ENCODE results near the gene CYP19A1.
"Not testable (repeated sequence)": the region's sequence is repeated elsewhere in the genome, so short reads cannot be mapped to it uniquely, and the experiment has no call there.

Gene CYP19A1

DNA sequence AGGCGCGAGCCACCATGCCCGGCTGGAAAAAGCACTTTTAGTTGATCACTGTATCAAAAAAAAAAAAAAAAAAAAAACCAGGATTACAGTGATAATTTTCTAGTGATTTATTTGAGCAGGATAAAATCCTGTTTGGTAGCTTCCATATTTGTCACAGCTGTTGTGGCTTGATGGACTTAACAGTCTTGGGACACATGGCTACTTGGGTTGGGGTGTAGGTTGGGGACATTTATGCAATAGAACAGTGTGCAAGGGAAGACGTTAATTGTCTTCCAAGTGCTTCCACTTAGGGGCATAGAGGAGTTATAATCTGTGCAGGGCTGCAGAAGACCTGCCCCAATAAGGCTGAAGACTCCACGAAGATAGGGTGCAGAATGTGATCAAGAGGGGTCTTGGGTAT lies 136.8 kb downstream of the CYP19A1 start:
- DNase-seq: no peak

DNA sequence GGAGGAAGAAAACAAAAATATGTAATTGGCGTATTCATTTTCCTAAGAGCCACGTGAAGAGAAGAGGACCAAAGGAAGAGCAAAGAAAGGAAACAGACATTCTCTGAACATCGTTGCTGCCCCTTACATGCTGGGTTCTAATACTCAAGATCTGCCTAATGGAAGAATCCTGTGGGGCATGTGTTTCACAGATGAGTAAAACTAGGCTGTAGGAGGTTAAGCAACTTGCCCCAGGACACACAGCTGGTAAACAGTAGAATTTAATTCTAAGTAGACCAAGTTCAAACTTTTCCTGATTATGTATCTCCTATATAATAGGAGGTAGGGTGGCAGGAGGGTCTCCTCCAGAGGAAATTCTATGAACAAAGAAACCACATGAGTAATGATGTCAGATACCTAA lies 137.6 kb downstream of the CYP19A1 start:
- no peak for DNase-seq

DNA sequence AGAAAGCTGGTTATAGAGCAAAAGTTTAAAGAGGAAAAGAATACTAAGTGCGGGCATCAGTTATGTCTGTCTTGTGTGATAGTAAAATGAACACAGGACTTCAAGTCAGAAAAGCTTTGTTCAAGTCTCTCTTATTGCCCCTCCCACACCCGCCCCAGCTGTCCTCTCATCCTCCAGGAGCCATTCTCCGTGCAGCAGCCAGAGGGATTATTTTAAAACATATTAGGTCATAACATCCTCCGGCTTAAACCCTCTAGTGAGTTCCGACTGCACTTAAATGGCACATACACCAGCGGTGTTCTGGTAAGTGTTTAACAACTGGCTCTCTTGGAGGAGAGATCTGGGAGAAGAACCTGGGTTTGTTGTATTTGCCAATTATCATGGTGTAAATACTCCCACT lies 138.9 kb downstream of the CYP19A1 start:
- DNase-seq: no peak

DNA sequence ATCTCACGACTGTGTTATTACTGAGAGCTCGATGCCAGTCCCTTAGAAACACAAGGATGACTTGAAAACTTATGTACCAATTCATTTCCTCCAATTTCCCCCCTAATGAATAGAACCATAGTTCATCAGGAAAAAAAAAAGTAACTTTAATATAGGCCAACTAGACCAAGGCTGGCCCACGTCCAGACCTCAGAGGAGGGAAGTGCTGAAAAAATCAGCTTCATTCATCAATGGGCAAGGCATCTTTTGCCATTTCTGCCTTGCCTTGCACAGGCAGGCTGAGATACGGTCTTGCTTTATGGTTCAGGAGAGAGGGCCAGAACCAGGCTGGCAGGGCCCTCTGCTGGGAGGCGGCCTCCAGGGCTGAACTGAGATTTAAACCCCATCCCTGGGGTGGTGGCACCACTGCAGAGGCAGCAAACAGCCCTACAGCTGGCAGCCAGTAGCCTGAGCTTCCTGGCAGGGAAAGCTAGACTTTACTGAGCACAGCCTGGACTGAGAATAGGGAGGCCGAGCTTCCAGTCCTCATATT lies 139.6 kb downstream of the CYP19A1 start:
- no peak for DNase-seq

DNA sequence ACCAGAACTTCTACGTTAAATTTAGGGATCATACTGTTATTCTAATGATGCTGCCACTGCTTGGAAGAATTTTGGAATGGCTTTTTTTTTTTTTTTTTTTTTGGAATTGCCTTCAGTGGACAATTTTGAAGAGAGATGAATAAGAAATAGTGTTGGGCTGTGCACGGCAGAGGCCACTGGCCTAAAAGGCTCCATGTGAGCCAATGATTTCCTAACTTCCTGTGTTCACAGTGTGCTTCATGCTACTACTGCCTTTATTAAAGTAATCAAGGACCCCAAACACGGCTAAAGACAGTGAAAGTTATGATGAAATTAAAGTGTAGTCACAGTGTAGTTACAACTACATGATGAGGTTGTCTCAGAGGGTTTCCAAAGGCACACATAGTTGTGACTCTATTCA lies 142.9 kb downstream of the CYP19A1 start:
- no peak for DNase-seq

DNA sequence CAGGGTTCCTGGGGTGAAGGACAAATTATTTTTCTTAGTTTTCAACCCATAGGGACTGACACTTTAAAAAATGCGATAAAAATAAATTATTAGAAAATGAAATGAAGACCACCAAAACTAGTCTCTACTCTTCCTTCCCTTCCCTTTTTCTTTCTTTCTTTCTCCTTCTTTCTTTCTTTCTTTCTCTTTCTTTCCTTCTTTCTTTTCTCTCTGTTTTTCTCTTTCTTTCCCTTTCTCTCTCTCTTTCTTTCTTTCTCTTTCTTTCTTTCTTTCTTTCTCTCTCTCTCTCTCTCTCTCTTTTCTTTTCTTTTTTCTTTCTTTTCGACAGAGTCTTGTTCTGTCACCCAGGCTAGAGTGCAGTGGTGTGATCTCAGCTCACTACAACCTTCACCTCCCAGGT lies 144.4 kb downstream of the CYP19A1 start:
- no peak for DNase-seq

DNA sequence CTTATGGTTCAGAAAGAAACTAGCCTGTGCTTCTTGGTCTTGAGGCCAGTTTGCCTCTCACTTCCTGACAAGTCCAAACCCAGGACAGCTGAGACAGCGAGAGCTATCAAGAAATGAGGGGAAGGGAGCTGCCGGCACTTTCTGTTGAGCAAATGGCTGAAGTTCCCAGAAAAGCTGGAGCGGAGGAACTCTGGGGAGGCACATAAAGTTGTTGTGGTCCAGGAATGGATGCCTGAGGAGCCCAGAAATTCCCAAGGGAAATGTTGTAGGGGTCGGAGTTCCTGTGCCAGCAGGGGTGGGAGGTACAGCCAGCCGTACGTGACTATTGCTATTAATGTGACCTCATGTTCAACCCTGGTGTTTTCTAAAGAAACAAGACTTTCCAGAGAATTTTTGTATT lies 144.9 kb downstream of the CYP19A1 start:
- DNase-seq: no peak

DNA sequence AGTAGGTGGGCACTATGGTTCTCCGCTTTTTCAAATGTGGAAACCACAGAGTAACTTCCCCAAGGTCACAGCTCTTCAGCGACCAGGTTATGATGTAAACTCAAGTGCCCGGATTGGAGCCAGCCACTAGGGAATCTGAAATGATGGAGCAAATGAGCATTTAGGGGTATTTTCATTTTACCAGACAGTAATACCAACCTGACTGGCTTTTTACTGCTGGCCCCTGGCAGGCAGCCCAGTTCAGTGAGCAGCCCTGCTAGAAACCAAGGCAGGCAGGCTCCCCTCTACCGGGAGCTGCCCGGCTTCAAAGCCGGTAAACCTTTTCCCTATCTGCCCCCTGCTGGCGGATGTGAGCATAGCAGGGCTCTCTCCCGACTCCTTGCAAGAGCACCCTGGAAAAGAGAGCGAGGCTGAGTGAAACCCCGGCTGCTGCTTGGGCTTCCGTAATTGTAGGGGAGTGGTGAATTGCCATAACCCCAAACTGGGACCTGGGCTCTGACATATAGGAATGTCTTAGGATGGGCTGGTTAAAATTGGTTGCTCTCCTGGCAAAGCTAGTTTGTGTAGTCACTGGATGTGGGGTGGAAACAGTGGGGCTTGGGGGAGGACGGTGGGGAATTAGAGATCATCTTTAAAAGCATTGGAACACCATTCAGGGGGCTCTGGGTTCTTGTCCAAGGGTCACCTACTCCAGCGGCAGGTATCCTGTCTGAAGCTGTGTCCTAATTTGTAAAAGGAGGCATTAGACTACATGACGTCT lies 145.7 kb downstream of the CYP19A1 start:
- peak; percentile 49 for DNase-seq

DNA sequence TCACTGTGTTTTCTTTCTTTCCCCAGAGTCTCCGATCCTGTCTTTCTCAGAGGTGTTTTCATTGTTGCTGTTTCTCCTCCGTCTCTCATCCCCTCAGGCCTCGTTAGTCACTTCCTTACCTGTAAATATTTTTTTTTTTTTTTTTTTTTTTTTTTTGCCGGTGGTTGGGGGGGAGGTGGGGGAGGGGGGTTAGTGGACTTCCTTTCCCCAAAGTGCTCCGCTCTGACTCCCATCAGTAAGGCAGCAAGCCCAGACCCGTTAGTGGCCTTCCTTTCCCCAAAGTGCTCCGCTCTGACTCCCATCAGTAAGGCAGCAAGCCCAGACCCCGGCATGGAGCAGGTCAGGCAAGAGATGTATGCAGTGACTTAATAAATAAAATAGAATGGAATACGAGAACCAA lies 146.6 kb downstream of the CYP19A1 start:
- no peak for DNase-seq

DNA sequence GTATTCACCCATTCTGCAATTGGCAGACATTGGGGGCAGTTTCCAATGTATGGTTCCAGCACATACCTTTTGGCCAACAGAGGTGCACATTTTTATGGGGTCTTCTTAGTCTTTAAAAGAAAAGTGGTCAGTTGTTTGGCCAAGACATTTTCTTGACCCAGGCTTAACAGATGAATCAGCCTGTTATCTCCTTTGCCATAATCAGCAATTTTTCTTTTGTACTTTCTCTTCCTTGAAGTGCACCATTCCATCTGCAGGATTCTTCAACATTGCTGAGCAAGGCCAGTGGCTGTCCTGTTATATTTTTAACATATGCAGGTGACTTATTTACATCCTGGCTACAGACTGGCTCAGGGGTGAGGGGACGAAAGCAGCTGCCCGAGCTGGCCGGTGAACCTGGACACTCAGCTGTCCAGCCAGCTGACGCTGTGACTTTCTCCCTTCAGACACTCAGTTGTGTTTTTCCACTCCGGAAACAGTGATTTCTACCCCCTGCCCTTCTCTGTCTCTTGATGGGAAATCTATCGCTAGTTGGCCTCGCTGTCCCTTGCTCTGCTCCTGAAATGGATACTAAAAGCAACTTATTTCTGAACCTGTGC lies 147.2 kb downstream of the CYP19A1 start:
- DNase-seq: no peak

DNA sequence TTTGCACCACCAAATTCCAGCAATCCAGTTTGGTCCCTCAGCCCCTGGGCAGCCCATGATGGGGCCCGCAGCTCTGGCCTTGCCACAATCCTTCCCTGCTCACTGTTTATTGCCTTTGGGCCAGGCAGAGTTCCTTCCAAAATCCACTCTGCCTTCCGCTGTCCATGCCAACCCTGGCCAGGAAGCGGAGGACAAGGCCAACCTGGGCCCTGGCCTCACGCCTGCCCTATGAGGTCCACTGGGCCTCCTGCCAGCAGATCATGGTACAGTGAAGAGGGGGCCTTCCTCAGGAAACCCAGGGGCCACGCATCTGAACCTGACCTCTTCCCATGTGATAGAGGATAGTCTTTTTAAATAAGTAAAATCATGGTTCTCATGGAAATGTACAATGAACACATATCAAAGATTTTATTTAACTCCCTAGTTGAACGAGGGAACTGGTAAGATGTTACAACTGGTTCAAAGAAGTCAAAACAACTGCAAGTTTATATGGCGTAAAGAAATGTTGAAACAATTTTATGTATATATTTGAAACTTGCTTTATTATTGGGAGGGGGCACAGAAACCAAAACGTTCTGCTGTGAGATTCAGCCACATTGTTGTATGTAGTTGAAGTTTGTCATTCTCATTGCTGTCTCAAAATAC lies 147.8 kb downstream of the CYP19A1 start:
- no peak for DNase-seq

DNA sequence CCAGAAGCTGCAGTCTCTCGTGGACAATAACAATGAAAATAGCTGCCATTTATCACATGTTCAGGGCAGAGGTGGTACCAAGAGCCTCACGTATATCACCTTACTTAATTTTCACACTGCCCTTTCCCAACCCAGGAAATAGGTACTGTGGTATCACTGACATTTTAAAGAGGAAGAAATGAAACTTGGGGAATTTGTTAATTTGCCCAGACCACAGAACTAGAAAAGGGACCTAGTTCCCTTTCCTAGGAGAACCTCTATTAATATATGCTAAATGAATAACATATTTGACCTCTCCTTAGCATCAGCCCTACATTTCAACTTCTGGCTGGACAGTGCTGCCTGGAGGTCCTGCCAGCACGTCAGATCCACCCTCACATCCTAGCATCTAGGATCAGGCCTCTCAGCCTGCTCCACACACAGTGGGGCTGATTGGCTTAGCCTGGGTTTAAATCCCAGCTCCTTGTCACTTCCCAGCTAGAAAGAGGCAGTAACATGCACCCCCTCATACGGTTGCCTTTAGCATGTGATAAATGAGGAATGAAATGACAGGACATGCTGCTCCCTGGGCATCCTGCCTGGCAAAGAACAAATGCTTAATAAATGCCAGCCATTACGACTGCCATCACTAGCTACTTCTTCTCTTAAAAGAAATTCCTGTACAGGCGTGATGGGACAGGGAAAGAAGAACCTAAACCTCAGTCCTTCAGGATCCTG lies 148.6 kb downstream of the CYP19A1 start:
- DNase-seq: no peak

DNA sequence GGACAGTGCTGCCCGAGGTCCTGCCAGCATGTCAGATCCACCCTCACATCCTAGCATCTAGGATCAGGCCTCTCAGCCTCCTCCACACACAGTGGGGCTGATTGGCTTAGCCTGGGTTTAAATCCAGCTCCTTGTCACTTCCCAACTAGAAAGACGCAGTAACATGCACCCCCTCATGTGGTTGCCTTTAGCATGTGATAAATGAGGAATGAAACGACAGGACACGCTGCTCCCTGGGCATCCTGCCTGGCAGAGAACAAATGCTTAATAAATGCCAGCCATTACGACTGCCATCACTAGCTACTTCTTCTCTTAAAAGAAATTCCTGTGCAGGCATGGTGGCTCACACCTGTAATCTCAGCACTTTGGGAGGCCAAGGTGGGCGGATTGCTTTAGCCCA lies 149.6 kb downstream of the CYP19A1 start:
- DNase-seq: not testable (repeated sequence)

DNA sequence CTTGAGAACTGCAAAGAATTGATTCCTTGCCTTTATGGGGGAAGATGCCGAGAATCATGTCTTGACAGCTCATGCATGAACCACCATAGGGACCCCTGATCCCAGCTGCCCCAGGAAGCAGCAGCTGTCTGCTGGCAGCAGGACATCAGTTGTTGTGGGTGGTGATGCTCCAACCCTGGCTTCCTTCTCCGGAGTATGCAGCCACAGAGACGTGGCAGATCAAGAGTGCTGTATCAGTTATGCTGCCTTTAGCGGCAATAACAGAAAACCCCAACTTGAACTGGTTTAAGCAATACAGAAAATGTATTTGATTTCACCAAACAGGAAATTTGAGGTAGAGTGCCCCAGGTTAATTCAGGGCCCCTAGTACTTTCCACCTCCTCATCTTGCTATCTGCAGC lies 151.5 kb downstream of the CYP19A1 start:
- DNase-seq: no peak

DNA sequence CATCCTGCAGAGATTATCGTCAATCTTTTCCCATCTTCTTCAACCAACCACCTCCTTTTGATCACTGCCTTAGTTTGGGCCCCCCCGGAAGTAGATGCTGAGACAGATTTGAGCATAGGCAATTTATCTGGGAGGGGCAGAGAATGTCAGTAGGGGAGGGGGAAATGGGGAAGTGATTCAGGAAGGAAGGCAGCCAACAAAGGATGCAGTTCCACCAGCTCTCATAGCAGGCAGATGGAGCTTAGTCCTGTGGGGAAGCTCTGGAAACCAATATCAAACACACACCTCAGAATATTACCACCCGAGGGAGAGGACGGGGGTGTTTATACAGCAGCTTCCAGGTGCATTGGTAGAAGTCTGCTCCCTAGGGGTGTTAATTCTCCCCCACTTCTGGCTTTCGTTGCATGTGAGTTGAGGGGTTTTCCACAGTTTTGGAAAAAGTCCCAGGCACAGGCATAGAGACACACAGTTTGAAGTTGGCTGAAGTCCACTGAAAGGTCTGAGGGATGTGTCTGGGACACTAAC lies 152.2 kb downstream of the CYP19A1 start:
- no peak for DNase-seq

DNA sequence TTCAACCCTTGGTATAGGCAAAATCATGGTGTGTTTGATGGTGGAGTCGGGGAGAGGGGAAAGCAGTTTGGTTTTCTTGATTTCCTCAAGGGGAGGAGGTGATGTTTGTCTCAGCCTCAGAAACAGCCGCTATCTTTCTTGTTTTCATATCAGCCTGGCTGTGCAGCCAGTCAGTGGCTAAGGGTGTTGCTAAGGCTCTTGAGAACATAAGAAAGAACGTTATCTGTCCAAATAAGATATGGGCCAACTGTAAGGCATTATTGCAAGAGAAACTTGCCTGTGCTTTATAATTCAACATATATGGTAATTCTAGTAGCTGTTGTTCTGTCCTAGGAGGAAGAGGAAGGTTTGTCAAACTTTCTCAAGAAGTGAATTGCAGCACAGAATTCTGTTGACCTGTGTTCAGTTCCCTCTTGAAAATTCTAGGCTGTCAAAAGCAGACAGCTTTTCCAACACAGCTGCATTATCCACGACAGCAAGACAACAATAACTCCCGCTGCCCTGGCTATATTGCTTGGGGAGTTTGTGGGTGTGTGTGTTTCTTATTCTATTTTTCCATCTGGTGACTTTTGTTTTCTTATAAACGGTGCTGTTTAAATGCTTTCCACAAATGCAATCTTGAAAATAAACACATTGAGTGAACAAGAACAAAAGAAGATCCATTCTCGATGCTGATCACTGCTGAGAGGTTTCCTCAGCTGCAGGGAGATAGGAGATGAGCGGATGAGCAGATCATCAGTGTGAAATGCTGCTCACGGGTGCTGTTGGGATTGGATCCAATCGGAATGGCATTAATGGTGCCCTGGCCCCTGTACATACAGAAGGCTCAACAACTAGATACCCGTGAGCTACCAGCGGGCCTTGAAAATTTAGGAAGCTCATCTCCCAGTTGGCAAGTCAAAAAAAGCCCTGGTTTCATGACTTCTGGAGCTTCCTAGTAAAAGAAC lies 152.9 kb downstream of the CYP19A1 start:
- no peak for DNase-seq

DNA sequence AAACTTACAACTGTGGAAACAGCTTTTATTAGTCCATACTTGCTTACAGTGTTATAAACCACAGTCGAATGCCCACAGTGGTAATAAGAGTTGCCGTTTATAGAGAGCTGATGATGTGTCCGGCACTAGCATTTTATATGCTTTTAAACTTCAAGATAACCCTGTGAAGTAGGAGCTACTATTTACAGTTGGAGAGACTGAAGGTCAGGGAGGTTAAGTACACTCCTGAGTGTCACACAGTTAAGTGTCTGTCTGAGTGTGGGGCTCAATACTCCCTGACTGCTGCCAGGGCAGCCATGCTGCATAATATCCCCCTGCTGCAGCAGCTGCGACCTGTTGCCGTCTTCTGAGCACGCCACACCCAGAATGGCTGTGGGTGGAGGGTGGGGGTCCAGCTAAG lies 153.8 kb downstream of the CYP19A1 start:
- no peak for DNase-seq

DNA sequence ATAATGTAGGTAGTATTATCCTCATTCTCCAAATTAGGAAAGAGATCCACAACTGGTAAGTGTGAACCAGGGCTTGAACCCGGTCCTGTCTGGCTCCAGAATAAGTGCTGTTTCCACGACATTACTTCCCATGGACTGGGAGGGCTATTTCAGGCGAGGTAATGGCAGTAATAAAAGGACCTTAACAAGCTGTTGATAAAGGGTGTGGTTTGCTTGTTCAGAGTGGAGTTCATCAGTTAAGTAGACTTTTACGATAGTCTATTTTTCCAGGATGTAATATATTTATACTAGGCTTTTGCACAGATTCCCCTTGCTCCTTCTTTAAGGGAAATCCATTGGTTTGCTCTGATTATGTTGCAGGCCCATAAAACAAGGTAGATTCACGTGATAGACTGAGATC lies 155.3 kb downstream of the CYP19A1 start:
- DNase-seq: peak; percentile 29

DNA sequence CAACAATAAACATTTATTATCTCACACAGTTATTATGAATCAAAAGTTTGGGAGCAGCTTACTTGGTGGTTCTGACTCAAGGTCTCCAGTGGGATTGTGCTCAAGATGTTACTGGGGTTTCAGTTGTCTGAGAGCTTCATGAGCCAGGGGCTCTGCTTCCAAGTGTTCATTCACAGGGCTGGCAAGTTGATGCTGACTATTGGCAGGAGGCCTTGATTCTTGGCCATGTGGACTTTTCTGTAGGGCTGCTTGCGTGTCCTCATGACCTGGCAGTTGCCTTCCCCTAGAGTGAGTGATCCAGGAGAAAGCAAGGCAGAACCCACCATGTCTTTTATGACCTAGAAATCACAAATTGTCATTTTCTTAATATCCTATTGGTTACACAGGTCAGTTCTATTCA lies 156.5 kb downstream of the CYP19A1 start:
- no peak for DNase-seq

DNA sequence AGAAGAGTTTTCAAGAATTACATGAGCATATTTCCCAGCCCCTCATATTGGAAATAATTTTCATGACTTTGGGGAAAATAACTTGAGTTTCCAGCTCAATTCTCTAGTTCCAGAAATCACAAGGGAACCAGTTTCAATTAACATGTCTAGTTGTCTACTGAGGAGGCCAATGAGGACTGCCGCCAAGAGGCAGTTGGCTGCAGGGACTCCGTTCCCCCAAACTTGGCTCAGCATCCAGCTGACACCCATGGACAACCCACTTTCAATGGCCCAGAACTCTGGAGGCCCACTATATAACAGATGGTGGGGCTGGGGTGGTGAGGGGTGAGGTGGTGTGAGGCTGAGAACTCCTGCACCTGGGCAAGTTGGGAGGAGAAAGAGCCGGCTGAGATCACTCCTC lies 157.2 kb downstream of the CYP19A1 start:
- DNase-seq: no peak

DNA sequence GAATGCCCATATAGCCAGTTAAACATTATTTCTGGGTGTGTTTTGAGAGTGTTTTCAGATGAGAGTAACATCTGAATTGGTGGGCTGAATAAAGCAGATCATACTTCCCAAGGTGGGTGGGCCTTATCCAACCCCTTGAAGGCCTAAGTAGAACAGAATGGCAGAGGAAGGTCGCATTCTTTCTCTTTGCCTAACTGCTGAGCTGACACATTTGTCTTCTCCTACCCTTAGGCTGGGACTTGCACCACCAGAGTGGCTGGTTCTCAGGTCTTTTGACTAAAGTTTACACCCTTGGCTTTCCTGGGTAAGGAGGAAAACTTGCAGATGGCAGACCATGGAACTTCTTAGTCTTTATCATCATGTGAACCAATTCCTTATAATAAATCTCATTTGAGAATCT lies 157.9 kb downstream of the CYP19A1 start:
- DNase-seq: no peak

DNA sequence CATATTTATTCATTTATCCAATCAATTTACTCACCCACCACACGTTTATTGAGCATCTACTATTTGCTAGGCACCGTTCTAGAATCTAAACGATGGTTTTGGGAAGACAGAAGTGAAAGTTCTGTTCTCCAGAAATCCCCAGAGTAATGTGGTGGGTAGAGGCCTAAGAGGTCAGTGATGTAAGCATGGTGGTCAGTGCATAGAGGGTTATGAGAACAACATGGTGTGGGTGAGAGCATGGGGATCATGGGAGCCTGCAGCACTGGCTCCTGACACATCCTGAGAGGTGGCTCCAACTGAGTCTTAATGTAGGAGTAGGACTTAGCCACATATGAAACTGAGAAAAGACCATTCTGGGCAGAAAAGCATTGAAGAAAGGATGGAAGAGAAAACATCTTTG lies 158.4 kb downstream of the CYP19A1 start:
- DNase-seq: no peak
